Dermis microvascular lymphatic vessel endothelial cell (primary cell): ENCODE data around the gene BMPR2. TPM values are rescaled to one million over a fixed set of nuclear protein-coding genes. Genes with fewer than 3 reads are reported as not detected.
"Not testable (repeated sequence)": the region's sequence is repeated elsewhere in the genome, so short reads cannot be mapped to it uniquely, and the experiment has no call there.

Source experiments
- DNase-seq, 2 donors: peaks; one replicate each; pipeline versions ENCODE4 v3.0.0 to v3.0.0-alpha.2; 2010; ENCODE audit warnings: low read depth in 2 of 2
- total RNA-seq: library from RNA; depleted of rRNA; stranded (reverse); fragments of >200 nt; gene quantifications from 2 replicates; pipeline ENCODE4 v1.2.1, GENCODE V29; 2014

Gene BMPR2
- total RNA-seq, 1 donor from 2014 or later, result 33.0 TPM

- no peak for DNase-seq
Measured at GRCh38 chr2:202378662-202379358, 2.7 kb downstream of the BMPR2 start.

- no peak for DNase-seq
Measured at GRCh38 chr2:202382684-202383083, 6.6 kb downstream of the BMPR2 start.

GRCh38 chr2:202386495-202386894 is 10.4 kb downstream of the BMPR2 start:
- DNase-seq, result not testable (repeated sequence)

- no peak for DNase-seq
Measured at GRCh38 chr2:202387608-202388342, 11.6 kb downstream of the BMPR2 start.

- no peak for DNase-seq
Measured at GRCh38 chr2:202400941-202401340, 24.8 kb downstream of the BMPR2 start.

- DNase-seq, result no peak
Measured at GRCh38 chr2:202405798-202406197, 29.7 kb downstream of the BMPR2 start.

GRCh38 chr2:202406445-202406978 is 30.4 kb downstream of the BMPR2 start:
- no peak for DNase-seq

GRCh38 chr2:202408546-202409140 is 32.5 kb downstream of the BMPR2 start:
- peak in 1 of 2 donors; percentile 79 for DNase-seq

GRCh38 chr2:202410092-202410491 is 34.0 kb downstream of the BMPR2 start:
- peak in 1 of 2 donors; percentile 11 for DNase-seq

- no peak for DNase-seq
Measured at GRCh38 chr2:202411097-202411496, 35.0 kb downstream of the BMPR2 start.

GRCh38 chr2:202418027-202418426 is 41.9 kb downstream of the BMPR2 start:
- DNase-seq, result no peak

GRCh38 chr2:202418511-202418910 is 42.4 kb downstream of the BMPR2 start:
- peak in 1 of 2 donors; percentile 42 for DNase-seq

GRCh38 chr2:202423139-202423538 is 47.0 kb downstream of the BMPR2 start:
- DNase-seq, result no peak

- no peak for DNase-seq
Measured at GRCh38 chr2:202425036-202425435, 48.9 kb downstream of the BMPR2 start.

- DNase-seq, result no peak
Measured at GRCh38 chr2:202426751-202427150, 50.6 kb downstream of the BMPR2 start.

GRCh38 chr2:202429164-202429980 is 53.2 kb downstream of the BMPR2 start:
- DNase-seq, result peak in 1 of 2 donors; percentile 78

GRCh38 chr2:202432776-202433175 is 56.6 kb downstream of the BMPR2 start:
- no peak for DNase-seq

GRCh38 chr2:202434472-202434871 is 58.3 kb downstream of the BMPR2 start:
- no peak for DNase-seq

- no peak for DNase-seq
Measured at GRCh38 chr2:202436626-202437025, 60.5 kb downstream of the BMPR2 start.

GRCh38 chr2:202440117-202440516 is 64.0 kb downstream of the BMPR2 start:
- not testable (repeated sequence) for DNase-seq

- DNase-seq, result no peak
Measured at GRCh38 chr2:202442882-202443281, 66.8 kb downstream of the BMPR2 start.
